GM19372 (cell line): ENCODE data around the gene GSPT1.
"Not testable (repeated sequence)": the region's sequence is repeated elsewhere in the genome, so short reads cannot be mapped to it uniquely, and the experiment has no call there.

ENCODE experiments used
- ATAC-seq: cut with Tn5 transposase; IDR thresholded peaks from one replicate; pipeline ENCODE4 v1.9.1; 2021; ENCODE audit warnings: mild to moderate bottlenecking, low read depth, moderate library complexity; ENCODE audit not compliant: unreplicated experiment

Gene GSPT1

DNA sequence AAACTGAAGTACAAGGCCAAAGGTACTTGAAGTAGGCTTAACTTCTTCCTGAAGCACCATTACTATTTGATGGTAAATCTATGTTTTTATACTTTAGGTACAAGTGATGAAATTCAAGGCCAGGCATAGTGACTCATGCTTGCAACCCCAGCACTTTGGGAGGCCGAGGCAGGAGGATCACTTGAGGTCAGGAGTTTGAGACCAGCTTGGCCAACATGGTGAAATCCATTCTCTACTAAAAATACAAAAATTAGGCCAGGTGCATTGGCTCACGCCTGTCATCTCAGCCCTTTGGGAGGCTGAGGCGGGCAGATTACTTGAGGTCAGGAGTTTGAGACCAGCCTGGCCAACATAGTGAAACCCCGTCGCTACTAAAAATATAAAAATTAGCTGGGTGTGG is 92.1 kb downstream of the GSPT1 start:
- not testable (repeated sequence) for ATAC-seq

DNA sequence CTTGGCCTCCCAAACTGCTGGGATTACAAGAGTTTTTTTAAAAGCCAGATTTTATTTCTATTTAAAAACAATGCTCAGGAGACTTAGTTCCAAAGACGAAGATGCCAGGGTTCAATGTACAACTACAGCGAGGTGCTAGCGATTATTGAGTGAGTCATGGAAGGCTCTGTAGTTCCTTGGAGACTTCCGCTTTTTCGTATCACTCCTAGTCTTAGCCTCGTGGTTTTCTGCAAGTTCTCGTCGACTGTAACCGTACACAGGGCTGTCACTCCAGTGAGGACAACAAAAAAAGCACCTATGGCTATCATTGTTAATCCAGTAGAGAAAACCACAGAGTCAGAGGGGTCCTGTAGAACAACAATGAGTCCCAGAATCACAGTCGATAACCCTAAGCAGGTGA is 96.0 kb downstream of the GSPT1 start:
- no peak for ATAC-seq

DNA sequence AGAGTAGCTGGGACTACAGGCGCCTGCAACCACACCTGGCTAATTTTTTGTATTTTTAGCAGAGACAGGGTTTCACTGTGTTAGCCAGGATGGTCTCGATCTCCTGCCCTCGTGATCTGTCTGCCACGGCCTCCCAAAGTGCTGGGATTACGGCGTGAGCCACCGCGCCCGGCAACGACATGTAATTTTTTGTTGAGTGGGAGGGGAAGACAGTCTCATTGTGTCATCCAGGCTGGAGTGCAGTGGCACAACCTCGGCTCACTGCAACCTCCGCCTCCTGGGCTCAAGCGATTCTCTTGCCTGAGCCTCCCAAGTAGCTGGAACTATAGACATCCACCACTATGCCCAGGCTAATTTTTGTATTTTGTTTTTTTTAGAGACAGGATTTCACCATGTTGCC is 96.8 kb downstream of the GSPT1 start:
- ATAC-seq: not testable (repeated sequence)
